ENCODE results near the gene S100B. TPM values are rescaled to one million over a fixed set of nuclear protein-coding genes. Genes with fewer than 3 reads are reported as not detected.

The S100B gene
- total and polyA plus RNA-seq, 2 of the 8 experiments (the other 6 are each of a cell fraction or from before 2014, with no cell fraction given), result 0.36 to 0.69 TPM

DNA sequence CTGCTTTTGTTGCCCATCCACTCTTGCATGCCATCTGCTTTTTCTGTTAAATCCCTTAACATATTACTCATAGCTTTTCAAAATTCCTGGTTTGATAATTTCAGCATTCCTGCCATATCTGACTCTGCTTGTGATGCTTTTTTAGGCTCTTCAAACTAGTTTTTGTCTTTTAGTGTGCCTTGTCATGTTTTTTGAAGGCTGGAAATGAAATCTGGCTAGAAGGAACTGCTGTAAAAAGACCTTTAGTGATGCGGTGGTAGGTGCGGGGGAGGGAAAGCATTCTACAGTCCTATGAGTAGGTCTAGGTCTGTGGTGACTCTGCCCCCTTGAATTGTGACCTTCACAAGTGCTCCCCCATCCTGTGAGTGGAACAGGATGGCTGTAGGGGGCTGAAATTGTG, 15.0 kb upstream of the S100B start:
- Histone ChIP-seq H4K20me1 (replicated peaks in 1 of 2; ENCODE audit: control insufficient read depth in 1 of 2, insufficient read depth in 2 of 2, low read length in 2 of 2) (no peaks in the 10 kb centered on the region), H3K4me1 (replicated peaks in 1 of 4; ENCODE audit: control insufficient read depth in 3 of 4, insufficient read depth in 4 of 4, low read length in 3 of 4) (no peaks in the 10 kb centered on the region; a peak in 2 of 7 replicates), H3K9me3 (ENCODE audit: insufficient read depth in 2 of 2, low read depth in 1 of 2, low read length in 1 of 2) (0 out of 4 replicates have a peak, but pooled peaks cover 0 to 3% of the 10 kb centered on the region in 2 experiments), H3K9ac (replicated peaks in 1 of 4; ENCODE audit: extremely low read depth in 1 of 4, low read depth in 3 of 4, low read length in 3 of 4) (no peak overlapping the region), H2BK20ac (ENCODE audit: low read length) (no peak overlapping the region), H3K4me3 (ENCODE audit: extremely low read depth in 1 of 4, insufficient read depth in 2 of 4, low read depth in 3 of 4, low read length in 4 of 4) (no peak overlapping the region), H2BK120ac (replicated peaks; ENCODE audit: low read depth, low read length) (no peak overlapping the region), H2BK15ac (ENCODE audit: low read length) (no peak overlapping the region), H2AFZ (ENCODE audit: low read length) (peak overlapping the region; percentile 85; the same call in 1 of the 2 replicates), H4K91ac (replicated peaks; ENCODE audit: insufficient read length, low read length) (no peak overlapping the region), H3K56ac (replicated peaks; ENCODE audit: insufficient read length, low read depth, low read length) (no peak overlapping the region), H4K5ac (ENCODE audit: insufficient read length, low read depth, low read length) (no peak overlapping the region), H2AK5ac (ENCODE audit: low read depth, low read length) (no peak overlapping the region), H3K4me2 (ENCODE audit: insufficient read depth in 1 of 2, low read depth in 2 of 2, low read length in 2 of 2) (no peak overlapping the region), H3K18ac (ENCODE audit: extremely low read depth, low read length) (no peak overlapping the region), H3K4ac (replicated peaks; ENCODE audit: insufficient read length, low read depth, low read length) (no peak overlapping the region), H3K23ac (ENCODE audit: insufficient read length) (no peak overlapping the region), H2BK12ac (ENCODE audit: low read depth, low read length) (0 out of 2 replicates have a peak overlapping the region, but pooled peaks have one; percentile 12), H4K8ac (ENCODE audit: extremely low read depth, insufficient read depth, low read length) (no peak overlapping the region; the same call in 1 of the 2 replicates), H3K79me2 (ENCODE audit: control insufficient read depth in 1 of 2, insufficient read depth in 2 of 2, low read length in 2 of 2) (no peaks in the 10 kb centered on the region), H2BK5ac (ENCODE audit: low read depth, low read length) (peak overlapping the region; percentile 41; the same call in 1 of the 2 replicates), H3K79me1 (ENCODE audit: low read depth, low read length) (no peaks in the 10 kb centered on the region), H3K23me2 (ENCODE audit: low read depth, low read length) (no peaks in the 10 kb centered on the region), H3K27me3 (replicated peaks in 1 of 4; ENCODE audit: control insufficient read depth in 3 of 4, extremely low read depth in 1 of 4, insufficient read depth in 3 of 4, low read length in 3 of 4) (no peaks in the 10 kb centered on the region), H3K36me3 (ENCODE audit: control insufficient read depth in 2 of 4, insufficient read depth in 4 of 4, low read length in 3 of 4) (no peaks in the 10 kb centered on the region), H3K27ac (ENCODE audit: low read depth, low read length) (no peak overlapping the region), H3K14ac (ENCODE audit: insufficient read length) (no peak overlapping the region)
- FAIRE-seq (no peak), DNase-seq (ENCODE audit: low read depth in 1 of 2, low spot score in 2 of 2) (no peak)
- POLR2A ChIA-PET (ENCODE audit: partially characterized antibody), result interaction anchor here (3.3 kb wide), 1 partner anchor 15 kb away, joined by 18 read pairs; the partner anchor contains the start of gene PRMT2
- TF ChIP-seq ASH2L (IDR thresholded peaks at IDR 0.05; ENCODE audit: low read length), result no peak
- no peak for TF ChIP-seq SP1 (IDR thresholded peaks at IDR 0.05; ENCODE audit: low read depth, low read length)
- TF ChIP-seq, protein P1, sequence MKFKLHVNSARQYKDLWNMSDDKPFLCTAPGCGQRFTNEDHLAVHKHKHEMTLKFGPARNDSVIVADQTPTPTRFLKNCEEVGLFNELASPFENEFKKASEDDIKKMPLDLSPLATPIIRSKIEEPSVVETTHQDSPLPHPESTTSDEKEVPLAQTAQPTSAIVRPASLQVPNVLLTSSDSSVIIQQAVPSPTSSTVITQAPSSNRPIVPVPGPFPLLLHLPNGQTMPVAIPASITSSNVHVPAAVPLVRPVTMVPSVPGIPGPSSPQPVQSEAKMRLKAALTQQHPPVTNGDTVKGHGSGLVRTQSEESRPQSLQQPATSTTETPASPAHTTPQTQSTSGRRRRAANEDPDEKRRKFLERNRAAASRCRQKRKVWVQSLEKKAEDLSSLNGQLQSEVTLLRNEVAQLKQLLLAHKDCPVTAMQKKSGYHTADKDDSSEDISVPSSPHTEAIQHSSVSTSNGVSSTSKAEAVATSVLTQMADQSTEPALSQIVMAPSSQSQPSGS (IDR thresholded peaks at IDR 0.05; ENCODE audit: low read length), result no peak
- no peak for TF ChIP-seq HDAC2 (IDR thresholded peaks at IDR 0.05; ENCODE audit: borderline replicate concordance in 1 of 2, low read depth in 2 of 2, low read length in 2 of 2)
- TF ChIP-seq HDAC6 (IDR thresholded peaks at IDR 0.05; ENCODE audit: low read depth, low read length), result no peak
- TF ChIP-seq NRF1 (IDR thresholded peaks at IDR 0.05; ENCODE audit: low read depth, low read length), result no peak
- TF ChIP-seq, protein P2, sequence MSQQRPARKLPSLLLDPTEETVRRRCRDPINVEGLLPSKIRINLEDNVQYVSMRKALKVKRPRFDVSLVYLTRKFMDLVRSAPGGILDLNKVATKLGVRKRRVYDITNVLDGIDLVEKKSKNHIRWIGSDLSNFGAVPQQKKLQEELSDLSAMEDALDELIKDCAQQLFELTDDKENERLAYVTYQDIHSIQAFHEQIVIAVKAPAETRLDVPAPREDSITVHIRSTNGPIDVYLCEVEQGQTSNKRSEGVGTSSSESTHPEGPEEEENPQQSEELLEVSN (IDR thresholded peaks at IDR 0.05), result no peak
- no peak for TF ChIP-seq RAD21 (IDR thresholded peaks at IDR 0.05 in 1 of 2, conservative IDR thresholded peaks at IDR 0.05 in 1 of 2; ENCODE audit: low read depth in 2 of 2, low read length in 2 of 2)
- no peak for TF ChIP-seq CBX8 (IDR thresholded peaks at IDR 0.05; ENCODE audit: borderline replicate concordance, low read depth, low read length)
- WGBS, 2 experiments (ENCODE audit: extremely low coverage in 1 of 2, insufficient coverage in 1 of 2, insufficient read length in 1 of 2, insufficient replicate concordance in 2 of 2, low coverage in 1 of 2, low lambda C conversion rate in 2 of 2, missing lambda C conversion rate in 1 of 2), result 96% methylated on average over 2 of the region's 2 CpGs; no CpG with 5 or more reads in 1 of the 2 experiments
- CTCF ChIA-PET (ENCODE audit: partially characterized antibody), result interaction anchor here (1.2 to 2.4 kb wide), 4 partner anchors 15 to 21 kb away, joined by 3 to 6 read pairs (median 4); partner anchors contain the start of gene S100B

Measured in H1 (cell line).